GM18858 (cell line): ENCODE results near the gene TAMALIN.

Source experiments
- ATAC-seq: cut with Tn5 transposase; IDR thresholded peaks from one replicate; pipeline ENCODE4 v1.9.1; 2021; ENCODE audit not compliant: unreplicated experiment

Gene TAMALIN

DNA sequence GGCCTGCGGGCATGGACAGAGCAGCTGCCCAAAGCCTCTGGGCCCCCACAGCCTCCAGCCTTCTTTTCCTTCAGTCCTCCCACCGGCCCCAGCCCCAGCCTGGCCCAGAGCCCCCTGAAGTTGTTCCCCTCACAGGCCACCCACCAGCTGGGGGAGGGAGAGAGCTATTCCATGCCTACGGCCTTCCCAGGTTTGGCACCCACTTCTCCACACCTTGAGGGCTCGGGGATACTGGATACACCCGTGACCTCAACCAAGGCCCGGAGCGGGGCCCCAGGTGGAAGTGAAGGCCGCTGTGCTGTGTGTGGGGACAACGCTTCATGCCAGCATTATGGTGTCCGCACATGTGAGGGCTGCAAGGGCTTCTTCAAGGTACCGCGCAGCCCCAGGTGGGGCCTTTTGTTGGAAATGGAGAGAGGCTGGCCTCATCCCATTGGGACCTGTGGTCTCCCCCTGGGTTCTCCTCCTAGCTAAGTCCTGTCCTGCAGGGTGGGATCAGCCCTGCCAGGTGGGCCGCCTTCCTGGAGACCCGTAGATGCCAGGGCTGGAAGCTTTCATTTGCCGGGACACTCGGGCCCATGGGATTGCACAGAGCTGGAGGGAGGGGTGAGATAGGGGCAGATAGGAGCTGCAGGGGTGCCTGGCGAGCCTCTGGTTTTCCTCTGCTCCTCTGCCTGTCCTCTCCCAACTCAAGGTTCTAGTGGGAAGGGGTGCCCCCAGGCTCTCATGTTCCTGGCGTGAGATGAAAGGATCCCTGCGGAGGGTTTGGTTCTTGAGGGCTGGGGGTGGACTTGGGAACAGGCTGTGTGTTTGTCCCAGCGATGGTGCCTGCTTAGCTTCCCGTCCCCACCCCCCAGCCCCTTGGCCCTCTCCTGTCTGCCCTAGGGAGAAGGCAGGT lies 48.3 kb downstream of the TAMALIN start:
- no peak for ATAC-seq

DNA sequence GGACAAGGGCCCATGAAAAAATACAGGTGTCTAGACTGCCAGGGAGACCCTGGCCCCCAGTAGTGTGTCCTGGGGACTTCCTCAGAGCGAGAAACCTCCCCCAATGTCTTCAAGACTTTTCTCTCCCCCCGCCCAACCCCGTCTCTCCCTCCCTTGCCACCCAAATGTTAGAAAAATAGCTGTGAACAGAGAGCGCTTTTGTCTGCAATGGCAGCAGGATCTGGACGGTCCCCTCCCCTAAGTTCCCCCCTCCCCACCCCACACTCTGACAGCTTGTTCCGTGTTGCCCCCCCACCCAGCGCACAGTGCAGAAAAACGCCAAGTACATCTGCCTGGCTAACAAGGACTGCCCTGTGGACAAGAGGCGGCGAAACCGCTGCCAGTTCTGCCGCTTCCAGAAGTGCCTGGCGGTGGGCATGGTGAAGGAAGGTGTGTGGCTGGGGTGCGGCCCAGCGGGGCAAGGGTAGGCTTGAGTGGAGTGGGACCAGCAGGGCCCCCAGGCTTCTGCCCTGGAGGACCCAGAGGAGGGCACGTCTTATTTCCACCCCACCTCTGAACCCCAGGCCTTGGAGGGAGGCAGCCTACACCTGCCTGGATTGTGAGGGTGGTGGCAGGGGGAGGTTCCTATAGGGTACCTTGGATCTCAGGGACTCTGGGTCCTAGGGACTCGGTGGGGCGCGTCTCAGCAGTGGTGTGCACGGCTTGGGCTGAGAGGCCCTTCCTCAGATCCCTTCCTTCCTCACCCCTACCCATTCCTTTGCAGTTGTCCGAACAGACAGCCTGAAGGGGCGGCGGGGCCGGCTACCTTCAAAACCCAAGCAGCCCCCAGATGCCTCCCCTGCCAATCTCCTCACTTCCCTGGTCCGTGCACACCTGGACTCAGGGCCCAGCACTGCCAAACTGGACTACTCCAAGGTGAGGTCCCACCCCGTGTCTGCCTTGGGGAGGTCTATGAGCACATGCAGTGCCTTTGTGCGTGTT lies 49.3 kb downstream of the TAMALIN start:
- no peak for ATAC-seq

DNA sequence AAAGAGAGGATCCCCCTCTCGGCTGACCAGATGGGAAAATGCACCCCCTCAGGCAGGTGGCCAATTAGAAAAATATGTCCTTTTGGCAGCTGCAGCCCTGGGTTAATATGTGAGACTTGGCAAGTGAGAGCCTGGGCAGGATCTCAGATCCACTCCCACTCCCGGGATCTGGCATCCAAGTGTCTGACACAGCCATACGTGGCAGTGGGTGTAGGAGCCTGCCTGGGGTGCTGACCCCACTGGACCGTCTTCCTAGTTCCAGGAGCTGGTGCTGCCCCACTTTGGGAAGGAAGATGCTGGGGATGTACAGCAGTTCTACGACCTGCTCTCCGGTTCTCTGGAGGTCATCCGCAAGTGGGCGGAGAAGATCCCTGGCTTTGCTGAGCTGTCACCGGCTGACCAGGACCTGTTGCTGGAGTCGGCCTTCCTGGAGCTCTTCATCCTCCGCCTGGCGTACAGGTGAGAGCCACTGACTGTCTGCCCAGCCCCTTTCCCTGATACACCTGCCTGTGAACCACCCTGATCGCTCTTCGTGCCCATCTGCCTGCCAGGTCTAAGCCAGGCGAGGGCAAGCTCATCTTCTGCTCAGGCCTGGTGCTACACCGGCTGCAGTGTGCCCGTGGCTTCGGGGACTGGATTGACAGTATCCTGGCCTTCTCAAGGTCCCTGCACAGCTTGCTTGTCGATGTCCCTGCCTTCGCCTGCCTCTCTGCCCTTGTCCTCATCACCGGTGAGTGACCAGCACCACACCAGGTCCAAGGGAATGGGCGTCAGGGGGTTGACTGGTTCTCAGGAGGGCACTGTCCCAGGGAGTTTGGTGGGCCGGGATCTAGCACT lies 50.3 kb downstream of the TAMALIN start:
- no peak for ATAC-seq

DNA sequence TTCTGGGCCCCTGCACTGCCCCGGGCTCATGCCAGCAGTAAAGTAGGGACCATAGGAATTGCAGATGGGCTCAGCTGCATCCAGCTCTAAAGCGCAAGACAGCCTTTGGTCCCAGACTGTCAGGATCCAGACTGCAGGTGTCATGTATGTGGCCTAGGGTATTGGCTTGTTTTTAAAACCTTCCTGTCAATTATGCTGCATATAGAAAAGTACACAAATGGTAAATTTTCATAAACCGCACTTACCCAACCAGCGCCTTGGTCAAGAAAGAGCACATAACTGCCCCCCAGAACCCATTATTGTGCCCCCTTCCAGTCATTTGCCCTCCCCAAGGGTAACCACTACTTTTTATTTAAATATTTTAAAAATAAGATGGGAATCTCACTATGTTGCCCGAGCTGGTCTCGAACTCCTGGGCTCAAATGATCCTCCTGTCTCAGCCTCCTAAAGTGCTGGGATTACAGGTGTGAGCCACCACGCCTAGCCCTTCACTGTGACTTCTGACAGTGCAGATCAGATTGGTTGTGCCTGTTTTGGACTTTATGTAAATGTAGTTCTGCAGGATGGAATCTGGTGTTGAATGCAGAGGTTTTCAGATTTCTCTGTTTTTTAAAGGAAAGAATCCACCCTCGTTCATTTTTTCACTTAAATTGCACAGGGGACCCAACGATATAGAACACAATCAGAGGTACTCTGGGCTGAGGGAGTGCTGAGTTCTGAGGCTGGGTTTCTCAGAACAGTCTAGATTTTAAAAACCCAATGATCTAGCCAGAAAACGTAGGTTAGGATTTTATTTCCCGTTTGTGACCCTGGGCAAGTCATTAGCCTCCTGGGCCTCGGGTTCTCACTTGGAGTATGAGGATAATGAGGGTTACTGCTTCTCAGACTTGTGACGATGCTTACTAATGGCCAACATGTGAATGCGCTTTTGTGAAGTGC lies 51.2 kb downstream of the TAMALIN start:
- no peak for ATAC-seq

DNA sequence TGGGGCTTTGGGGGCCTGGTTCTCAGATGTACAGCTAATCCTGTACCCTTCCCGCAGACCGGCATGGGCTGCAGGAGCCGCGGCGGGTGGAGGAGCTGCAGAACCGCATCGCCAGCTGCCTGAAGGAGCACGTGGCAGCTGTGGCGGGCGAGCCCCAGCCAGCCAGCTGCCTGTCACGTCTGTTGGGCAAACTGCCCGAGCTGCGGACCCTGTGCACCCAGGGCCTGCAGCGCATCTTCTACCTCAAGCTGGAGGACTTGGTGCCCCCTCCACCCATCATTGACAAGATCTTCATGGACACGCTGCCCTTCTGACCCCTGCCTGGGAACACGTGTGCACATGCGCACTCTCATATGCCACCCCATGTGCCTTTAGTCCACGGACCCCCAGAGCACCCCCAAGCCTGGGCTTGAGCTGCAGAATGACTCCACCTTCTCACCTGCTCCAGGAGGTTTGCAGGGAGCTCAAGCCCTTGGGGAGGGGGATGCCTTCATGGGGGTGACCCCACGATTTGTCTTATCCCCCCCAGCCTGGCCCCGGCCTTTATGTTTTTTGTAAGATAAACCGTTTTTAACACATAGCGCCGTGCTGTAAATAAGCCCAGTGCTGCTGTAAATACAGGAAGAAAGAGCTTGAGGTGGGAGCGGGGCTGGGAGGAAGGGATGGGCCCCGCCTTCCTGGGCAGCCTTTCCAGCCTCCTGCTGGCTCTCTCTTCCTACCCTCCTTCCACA lies 52.0 kb downstream of the TAMALIN start:
- no peak for ATAC-seq

DNA sequence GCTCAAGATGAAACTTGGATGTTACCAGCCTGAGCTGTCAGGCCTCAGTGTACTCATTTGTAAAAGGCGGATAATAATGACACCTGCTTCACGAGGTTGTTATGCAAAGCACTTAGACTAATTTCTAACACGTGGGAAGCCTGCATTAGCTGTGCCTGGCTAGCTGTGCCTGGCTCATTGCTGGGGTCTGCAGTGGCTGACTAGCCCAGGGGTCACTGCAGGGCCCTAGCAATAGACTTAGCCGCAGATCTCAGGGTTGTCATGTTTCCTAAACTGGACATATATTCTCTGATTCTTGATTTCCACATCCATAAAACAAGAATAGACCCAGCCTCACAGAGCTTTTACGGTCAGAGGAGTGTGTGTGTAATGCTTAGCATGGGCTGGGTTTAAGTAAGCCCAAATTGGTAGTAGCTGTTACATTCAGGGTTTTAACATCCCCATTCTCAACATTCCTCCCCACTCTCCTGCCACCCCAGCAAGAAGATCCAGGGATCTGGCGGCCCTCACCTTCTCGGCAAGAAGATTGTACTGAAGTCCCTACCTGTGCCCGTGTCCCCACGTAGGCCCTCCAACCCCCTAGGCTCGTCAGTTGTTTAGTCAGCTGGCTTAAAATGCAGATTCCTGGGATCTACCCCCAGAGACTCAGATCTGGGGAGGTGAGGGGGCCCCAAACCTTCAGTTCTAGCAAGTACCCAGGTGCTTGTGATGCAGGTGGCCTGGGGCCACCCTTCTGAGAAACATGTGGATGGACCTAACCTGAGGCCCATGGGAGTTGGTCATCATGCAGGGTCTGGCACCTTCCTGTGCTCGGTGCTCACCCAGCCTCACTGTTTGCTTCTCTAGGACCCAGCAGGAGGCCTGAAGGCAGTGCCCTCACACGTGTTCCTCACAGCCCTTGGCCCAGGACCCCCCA lies 53.1 kb downstream of the TAMALIN start:
- no peak for ATAC-seq

DNA sequence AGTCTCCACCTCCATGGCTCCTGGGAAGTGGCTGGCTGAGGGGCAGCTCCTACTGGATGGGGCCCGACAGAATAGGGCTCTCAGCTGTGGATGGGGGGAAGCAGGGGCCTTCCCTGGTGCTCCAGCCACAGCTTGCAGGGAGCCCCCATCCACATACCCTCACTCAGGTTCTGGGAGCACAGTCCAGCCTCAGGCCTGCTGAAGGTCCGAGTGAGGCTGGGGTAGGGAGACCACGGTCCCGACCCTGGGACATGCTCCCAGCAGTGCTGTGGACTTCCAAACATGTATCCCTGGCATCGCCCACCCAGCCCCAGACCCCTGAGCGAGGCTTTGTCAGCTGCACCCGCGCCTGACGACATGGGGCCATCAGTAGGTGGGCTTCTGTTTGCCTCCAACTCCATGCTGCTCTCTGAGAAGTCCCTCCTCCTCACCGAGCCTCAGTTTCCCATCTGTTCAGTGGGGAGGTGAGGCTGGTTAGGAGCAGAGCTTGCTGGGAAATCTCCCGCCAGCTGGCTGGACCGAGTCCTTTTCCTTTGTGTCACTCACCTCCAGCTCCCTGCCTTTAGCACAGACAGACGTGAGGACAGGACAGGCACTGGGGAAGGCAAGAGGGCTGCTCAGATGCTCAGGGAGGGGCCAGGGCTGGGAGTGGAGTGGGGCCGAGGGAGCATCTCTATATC lies 53.9 kb downstream of the TAMALIN start:
- no peak for ATAC-seq

DNA sequence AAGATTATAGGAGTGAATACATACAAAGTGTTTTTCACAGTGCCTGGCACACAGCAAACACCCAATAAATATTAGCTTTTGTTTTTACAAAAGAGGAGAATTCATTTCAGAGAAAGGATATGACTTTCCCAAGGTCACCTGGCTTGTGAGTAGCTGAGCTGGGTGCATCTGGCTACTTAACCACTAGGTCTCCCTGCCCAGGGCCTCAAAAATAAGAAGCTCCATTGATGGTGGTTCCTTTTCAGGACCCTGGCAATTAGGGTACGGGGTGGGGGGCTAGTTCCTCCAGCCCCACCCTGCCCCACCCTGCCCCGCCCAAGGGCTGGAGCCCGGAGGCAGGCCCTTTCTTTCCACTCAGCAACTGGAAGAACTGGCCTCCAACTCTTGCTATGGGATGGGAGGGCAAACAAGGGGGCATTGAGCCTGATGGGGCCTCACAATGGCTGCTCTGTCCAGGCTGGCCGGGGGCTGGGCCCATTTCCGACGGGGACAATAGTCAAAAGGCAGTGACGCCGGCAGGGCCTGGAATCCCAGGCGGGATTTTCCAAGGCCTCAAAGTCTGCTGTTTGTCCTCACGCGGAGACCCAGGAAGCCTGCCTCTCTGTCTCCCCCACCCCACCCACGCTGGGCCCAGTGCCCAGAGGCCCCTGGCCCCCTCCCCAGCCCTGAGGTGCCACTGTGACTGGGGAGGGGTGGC lies 54.9 kb downstream of the TAMALIN start:
- ATAC-seq, result no peak

DNA sequence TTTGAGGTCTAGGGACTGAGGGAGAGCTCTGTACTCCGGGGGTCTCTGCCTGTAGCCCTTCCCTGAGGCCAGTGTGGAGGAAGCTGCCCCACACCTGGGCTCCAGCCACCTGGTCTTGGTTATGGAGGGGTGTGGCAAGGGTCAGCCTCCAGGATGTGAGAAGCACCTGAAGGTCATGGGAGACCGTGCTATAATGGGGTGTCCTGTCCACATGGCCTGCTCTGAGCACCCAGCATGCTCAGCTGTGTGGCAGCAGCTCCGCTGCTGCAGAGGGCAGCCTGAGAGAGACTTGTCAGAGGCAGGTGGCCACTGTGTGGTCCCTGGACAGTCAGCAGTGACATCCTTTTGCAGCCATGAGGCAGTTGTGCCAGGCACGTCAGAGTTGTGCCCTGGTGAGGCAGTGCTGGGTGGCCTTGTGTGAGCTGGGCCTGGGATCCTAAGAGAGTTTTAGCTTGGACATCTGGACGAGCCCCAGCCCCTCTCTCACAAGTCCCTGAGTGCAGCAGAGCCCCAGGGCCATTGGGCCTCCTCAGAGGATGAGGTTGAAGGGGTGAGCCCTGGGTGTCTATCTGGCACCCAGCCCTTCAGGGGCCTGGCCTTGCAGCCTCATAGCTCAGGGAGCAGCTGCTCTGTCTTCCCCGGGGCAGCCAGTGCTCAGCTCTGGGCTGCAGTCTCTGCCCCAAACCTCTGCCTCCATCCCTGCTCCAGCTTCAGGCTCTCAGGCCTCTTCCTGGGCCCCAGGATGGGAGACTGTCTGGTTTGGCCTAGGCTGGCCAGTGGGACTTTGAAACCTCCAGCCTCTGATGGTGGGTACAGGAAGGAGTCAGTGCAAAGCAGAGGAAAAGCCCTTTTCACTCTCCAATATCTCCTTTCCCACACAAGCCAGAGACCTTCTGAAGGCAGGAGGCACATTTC lies 55.7 kb downstream of the TAMALIN start:
- no peak for ATAC-seq

DNA sequence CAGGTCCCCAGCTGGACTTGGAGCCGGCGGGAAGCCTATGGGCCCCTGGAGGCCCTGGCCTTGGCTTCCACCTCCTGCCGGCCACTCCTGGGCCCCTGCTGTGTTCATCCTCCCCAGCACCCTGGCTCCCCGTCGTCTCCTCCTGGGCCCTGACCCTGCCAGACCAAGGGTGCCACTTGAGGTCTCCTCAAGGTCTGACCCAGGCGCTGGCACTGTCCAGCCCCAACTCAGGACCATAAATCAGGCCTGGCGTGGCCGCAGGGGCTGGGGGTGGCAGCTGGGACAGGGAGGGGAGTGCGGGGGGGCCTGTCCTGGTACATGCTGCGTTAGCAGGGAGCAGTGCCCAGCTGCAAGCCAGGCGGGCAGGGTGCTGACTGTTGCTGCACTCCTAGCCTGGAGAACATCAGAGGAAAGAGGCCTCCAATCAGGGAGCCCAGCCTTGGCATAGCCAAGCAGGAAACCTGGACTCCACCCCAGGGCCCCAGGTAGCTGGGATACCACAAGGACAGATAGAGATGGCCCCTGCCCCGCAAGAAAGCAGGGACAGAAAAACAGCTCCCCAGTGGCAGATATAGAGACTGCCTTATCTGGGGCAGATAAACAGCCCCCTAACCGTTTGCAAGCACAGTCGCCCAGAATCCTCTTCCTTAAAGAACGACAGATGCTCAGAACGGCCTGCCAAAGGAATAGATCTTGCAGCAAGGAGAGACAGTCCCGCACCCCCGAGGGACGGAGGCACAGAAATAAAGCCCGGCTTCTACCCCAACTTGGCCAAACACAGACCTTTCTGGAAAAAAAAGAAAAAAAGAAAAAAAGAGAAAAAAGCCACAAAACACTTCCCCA lies 56.6 kb downstream of the TAMALIN start:
- no peak for ATAC-seq

DNA sequence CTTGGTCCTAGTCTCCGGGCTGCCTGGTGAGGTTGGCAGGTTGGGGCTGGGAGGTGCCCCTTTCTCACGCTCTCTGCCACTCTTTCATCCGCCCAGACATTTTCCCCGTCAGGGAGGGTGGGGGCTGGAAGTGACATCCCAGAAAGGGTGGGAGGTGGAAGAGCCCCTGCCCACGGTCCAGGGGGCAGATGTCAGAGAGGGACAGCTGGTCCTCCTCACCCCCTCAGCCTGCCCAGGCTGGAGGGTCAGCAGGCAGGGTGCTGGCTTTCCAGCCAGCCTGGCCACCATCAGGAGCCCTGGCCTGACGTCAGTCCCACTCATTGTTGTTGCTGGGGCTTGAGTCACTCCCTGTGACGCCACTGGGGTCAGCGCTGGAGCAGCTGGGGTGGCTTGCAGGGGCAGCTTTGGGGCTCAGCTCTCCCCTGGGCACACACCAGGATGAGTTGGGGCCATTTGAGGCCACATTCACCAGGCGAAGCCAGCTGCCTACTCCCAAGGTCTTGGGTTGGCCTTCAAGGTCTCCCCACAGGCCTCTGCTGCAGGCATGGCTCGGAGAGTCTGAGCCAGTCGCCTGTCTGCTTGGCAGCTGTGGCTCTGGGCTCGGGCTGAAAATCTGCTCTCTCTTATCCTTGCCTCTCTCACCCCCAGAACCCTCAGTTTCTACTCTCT lies 57.4 kb downstream of the TAMALIN start:
- ATAC-seq, result no peak
